Adipocyte (in vitro differentiated cells): ENCODE results near the gene STK32B.
A peak's percentile ranks its signal among the peaks of the same experiment; 100 is the strongest.

ENCODE experiments used
- DNase-seq: peaks from one replicate; pipeline ENCODE4 v3.0.0-alpha.2; 2015; ENCODE audit warnings: low read depth
- H3K27me3 ChIP-seq: replicated peaks from 2 replicates; pipeline ENCODE4 v1.7.0; 2013; ENCODE audit warnings: mild to moderate bottlenecking, low read length, moderate library complexity; ENCODE audit not compliant: control insufficient read depth, insufficient read depth
- H3K36me3 ChIP-seq: 2 replicates; pipeline ENCODE4 v1.7.0; 2013; ENCODE audit warnings: low read length, mild to moderate bottlenecking, moderate library complexity; ENCODE audit not compliant: control insufficient read depth, insufficient read depth, severe bottlenecking
- H3K4me1 ChIP-seq: 2 replicates; pipeline ENCODE4 v1.7.0; 2013; ENCODE audit warnings: mild to moderate bottlenecking, low read length, moderate library complexity; ENCODE audit not compliant: control insufficient read depth, insufficient read depth
- H3K4me3 ChIP-seq: 2 replicates; pipeline ENCODE4 v1.7.0; 2013; ENCODE audit warnings: mild to moderate bottlenecking, low read length, moderate library complexity
- H3K9ac ChIP-seq: 2 replicates; pipeline ENCODE4 v1.7.0; 2013; ENCODE audit warnings: mild to moderate bottlenecking, low read length, moderate library complexity
- H3K9me3 ChIP-seq: 2 replicates; pipeline ENCODE4 v1.7.0; 2013; ENCODE audit warnings: mild to moderate bottlenecking, low read length, moderate library complexity; ENCODE audit not compliant: control insufficient read depth

STK32B gene

GRCh38 chr4:5337731-5338130, 286.5 kb downstream of the STK32B start:
- DNase-seq = peak; percentile 8

GRCh38 chr4:5338531-5338930, 287.3 kb downstream of the STK32B start:
- Histone ChIP-seq H3K36me3 (no peaks in the 10 kb centered on the region), H3K9ac (no peak overlapping the region), H3K9me3 (no peaks in the 10 kb centered on the region), H3K27me3 (no peaks in the 10 kb centered on the region), H3K4me1 (peaks cover 9% of the 10 kb centered on the region), H3K4me3 (no peak overlapping the region)
- DNase-seq = no peak

More at GRCh38 chr4:5337731-5338130, 286.5 kb downstream of the STK32B start:
- Histone ChIP-seq H3K4me3 (no peak overlapping the region), H3K27me3 (no peaks in the 10 kb centered on the region), H3K9me3 (no peaks in the 10 kb centered on the region), H3K4me1 (peaks cover 9% of the 10 kb centered on the region), H3K9ac (no peak overlapping the region), H3K36me3 (no peaks in the 10 kb centered on the region)

- no peaks in the 10 kb centered on the region for H3K27me3 ChIP-seq
- no peak for DNase-seq
- H3K4me1 ChIP-seq = peaks cover 9% of the 10 kb centered on the region
- no peak overlapping the region for H3K4me3 ChIP-seq
- no peaks in the 10 kb centered on the region for H3K9me3 ChIP-seq
- no peak overlapping the region for H3K9ac ChIP-seq
- no peaks in the 10 kb centered on the region for H3K36me3 ChIP-seq
These were observed 289.7 kb downstream of the STK32B start for GRCh38 chr4:5340991-5341451.

GRCh38 chr4:5341526-5341925, 290.2 kb downstream of the STK32B start:
- no peaks in the 10 kb centered on the region for H3K36me3 ChIP-seq
- H3K4me3 ChIP-seq = no peak overlapping the region
- DNase-seq = no peak
- no peaks in the 10 kb centered on the region for H3K27me3 ChIP-seq
- H3K9ac ChIP-seq = no peak overlapping the region
- H3K9me3 ChIP-seq = no peaks in the 10 kb centered on the region
- peaks cover 9% of the 10 kb centered on the region for H3K4me1 ChIP-seq

- no peak overlapping the region for H3K9ac ChIP-seq
- no peak overlapping the region for H3K4me3 ChIP-seq
- H3K27me3 ChIP-seq = peaks cover 2% of the 10 kb centered on the region
- no peak for DNase-seq
- H3K36me3 ChIP-seq = no peaks in the 10 kb centered on the region
- peaks cover 8% of the 10 kb centered on the region for H3K4me1 ChIP-seq
- no peaks in the 10 kb centered on the region for H3K9me3 ChIP-seq
These were observed 304.6 kb downstream of the STK32B start for GRCh38 chr4:5355846-5356245.

GRCh38 chr4:5357870-5358269, 306.6 kb downstream of the STK32B start:
- Histone ChIP-seq H3K27me3 (peaks cover 5% of the 10 kb centered on the region), H3K9ac (no peak overlapping the region), H3K9me3 (no peaks in the 10 kb centered on the region), H3K36me3 (no peaks in the 10 kb centered on the region), H3K4me3 (peak overlapping the region; percentile 8), H3K4me1 (peaks cover 8% of the 10 kb centered on the region)
- DNase-seq = no peak

- DNase-seq = peak; percentile 53
- Histone ChIP-seq H3K36me3 (no peaks in the 10 kb centered on the region), H3K4me3 (no peak overlapping the region), H3K27me3 (peaks cover 3% of the 10 kb centered on the region), H3K4me1 (peaks cover 23% of the 10 kb centered on the region), H3K9ac (no peak overlapping the region), H3K9me3 (no peaks in the 10 kb centered on the region)
These were observed 310.7 kb downstream of the STK32B start for GRCh38 chr4:5361968-5362367.

- H3K9me3 ChIP-seq = no peaks in the 10 kb centered on the region
- H3K27me3 ChIP-seq = peaks cover 3% of the 10 kb centered on the region
- no peak overlapping the region for H3K9ac ChIP-seq
- no peaks in the 10 kb centered on the region for H3K36me3 ChIP-seq
- no peak for DNase-seq
- peaks cover 14% of the 10 kb centered on the region for H3K4me1 ChIP-seq
- no peak overlapping the region for H3K4me3 ChIP-seq
These were observed 313.1 kb downstream of the STK32B start for GRCh38 chr4:5364406-5364805.

- peaks cover 3% of the 10 kb centered on the region for H3K27me3 ChIP-seq
- H3K9ac ChIP-seq = no peak overlapping the region
- peak; percentile 94 for DNase-seq
- H3K36me3 ChIP-seq = no peaks in the 10 kb centered on the region
- peaks cover 14% of the 10 kb centered on the region for H3K4me1 ChIP-seq
- H3K9me3 ChIP-seq = no peaks in the 10 kb centered on the region
- no peak overlapping the region for H3K4me3 ChIP-seq
These were observed 314.1 kb downstream of the STK32B start for GRCh38 chr4:5365071-5366008.

GRCh38 chr4:5366009-5366386, 314.7 kb downstream of the STK32B start:
- no peaks in the 10 kb centered on the region for H3K36me3 ChIP-seq
- no peak overlapping the region for H3K9ac ChIP-seq
- H3K9me3 ChIP-seq = no peaks in the 10 kb centered on the region
- H3K4me3 ChIP-seq = no peak overlapping the region
- DNase-seq = no peak
- peaks cover 3% of the 10 kb centered on the region for H3K27me3 ChIP-seq
- peaks cover 15% of the 10 kb centered on the region for H3K4me1 ChIP-seq

GRCh38 chr4:5366421-5366820, 315.1 kb downstream of the STK32B start:
- H3K9me3 ChIP-seq = no peaks in the 10 kb centered on the region
- no peak overlapping the region for H3K4me3 ChIP-seq
- no peaks in the 10 kb centered on the region for H3K36me3 ChIP-seq
- H3K4me1 ChIP-seq = peaks cover 19% of the 10 kb centered on the region
- H3K9ac ChIP-seq = no peak overlapping the region
- H3K27me3 ChIP-seq = peaks cover 3% of the 10 kb centered on the region
- peak; percentile 46 for DNase-seq
